GM19023 (cell line): ENCODE results near the gene TLCD3B.

ENCODE experiments used
- ATAC-seq: cut with Tn5 transposase; IDR thresholded peaks from one replicate; pipeline ENCODE4 v1.9.1; 2021; ENCODE audit warnings: mild to moderate bottlenecking, moderate library complexity; ENCODE audit not compliant: unreplicated experiment

The TLCD3B gene

DNA sequence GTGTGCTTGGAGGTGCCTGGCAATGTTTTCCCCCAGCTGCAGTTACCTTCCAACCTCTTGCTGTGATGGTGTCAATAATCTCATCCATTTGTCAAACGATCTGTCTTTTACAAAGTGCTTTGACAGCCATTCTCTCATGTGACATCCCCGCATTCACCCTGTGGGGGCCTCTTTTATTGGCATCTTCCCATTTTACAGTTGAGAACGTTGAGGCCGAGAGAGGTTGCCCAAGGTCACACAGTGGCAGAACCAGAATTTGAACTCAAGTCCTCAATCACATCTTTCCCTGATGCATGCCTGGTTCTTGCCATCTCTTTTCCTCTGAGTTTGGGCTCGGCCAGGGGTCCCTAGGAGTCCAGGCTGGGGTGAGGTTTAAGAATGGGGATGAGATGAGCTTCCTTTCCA, 55.9 kb downstream of the TLCD3B start:
- no peak for ATAC-seq
